Measurements from ENCODE around the gene ATAD3B. TPM values are rescaled to one million over a fixed set of nuclear protein-coding genes. Genes with fewer than 3 reads are reported as not detected.

Gene ATAD3B
- total and polyA plus RNA-seq, 2 of the 4 experiments (the other 2 are of a cell fraction) = 13.8 to 29.0 TPM

GRCh38 chr1:1435106-1435903 lies 36.3 kb upstream of the ATAD3B start, which contains the start of gene VWA1:
VWA1 (plus strand) TSS chr1:1435690; CDS start chr1:1435749, 59 bp downstream.
- ChIA-PET POLR2A (ENCODE audit: unreplicated experiment) (no interaction called here), CTCF (no interaction called here)
- ATAC-seq (ENCODE audit: low read depth) = peak; percentile 95
- H2AK5ac ChIP-seq (ENCODE audit: low read depth, low read length) = peak within 1 kb of the TSS; percentile 86
- TF ChIP-seq MAZ (IDR thresholded peaks at IDR 0.05; ENCODE audit: borderline replicate concordance, low read depth, low read length) = peak; percentile 48; the same call in 1 of the 2 replicates
- TF ChIP-seq RFX5 (IDR thresholded peaks at IDR 0.05; ENCODE audit: low read depth, low read length) = no peak
- no peaks in the 10 kb centered on the region for H3K36me3 ChIP-seq (ENCODE audit: control insufficient read depth, insufficient read depth, low read length)
- H2AK9ac ChIP-seq (replicated peaks; ENCODE audit: low read depth, low read length, poor library complexity) = peak within 1 kb of the TSS; percentile 53
- no peaks in the 10 kb centered on the region for H3K9me3 ChIP-seq (ENCODE audit: control insufficient read depth, insufficient read depth, low read length)
- no peak within 1 kb of the TSS for H3K27ac ChIP-seq (ENCODE audit: insufficient read depth, low read length)
- peak within 1 kb of the TSS; percentile 50; the same call in 1 of the 2 replicates for H3K9ac ChIP-seq (ENCODE audit: low read depth, low read length)
- no peaks in the 10 kb centered on the region for H4K20me1 ChIP-seq (ENCODE audit: insufficient read depth, low read length)
- BruUV-seq (replicated peaks) = no TSS peak
- H2BK120ac ChIP-seq (ENCODE audit: low read depth, low read length) = no peak within 1 kb of the TSS
- peak within 1 kb of the TSS; percentile 65 for H3K4ac ChIP-seq (ENCODE audit: low read depth, low read length)
- H3K14ac ChIP-seq (replicated peaks; ENCODE audit: low read depth, low read length) = no peak within 1 kb of the TSS
- H3K27me3 ChIP-seq (ENCODE audit: control insufficient read depth, insufficient read depth, low read length) = no peaks in the 10 kb centered on the region; the same call in 1 of the 2 replicates
- H3K23ac ChIP-seq (ENCODE audit: low read depth, low read length) = peak within 1 kb of the TSS; percentile 50; the same call in 1 of the 2 replicates
- H3K9me1 ChIP-seq (ENCODE audit: insufficient read depth, low read length) = 0 out of 2 replicates have a peak, but pooled peaks cover 7% of the 10 kb centered on the region
- peak within 1 kb of the TSS; percentile 69 to 75; a peak in 2 of 4 replicates for H4K8ac ChIP-seq (ENCODE audit: low read depth in 2 of 2, low read length in 2 of 2)
- peak within 1 kb of the TSS; percentile 96 for H3K4me2 ChIP-seq (ENCODE audit: low read depth, low read length)
- no peak within 1 kb of the TSS for H2BK5ac ChIP-seq (ENCODE audit: low read depth, low read length, poor library complexity, severe bottlenecking)
- 0 out of 4 replicates have a peak, but pooled peaks cover 0 to 3% of the 10 kb centered on the region in 2 experiments for H3K79me1 ChIP-seq (ENCODE audit: low read depth in 1 of 2, low read length in 2 of 2)
- H3K4me1 ChIP-seq (ENCODE audit: control insufficient read depth, insufficient read depth, low read length) = peaks cover 21% of the 10 kb centered on the region
- H3K56ac ChIP-seq (ENCODE audit: extremely low read depth, insufficient read depth, low read length) = no peak within 1 kb of the TSS
- no peak within 1 kb of the TSS for H2BK20ac ChIP-seq (ENCODE audit: low read depth, low read length)
- WGBS, 2 experiments (ENCODE audit: extremely low coverage in 2 of 2, insufficient read length in 1 of 2) = 26% methylated on average over 32 of the region's 89 CpGs; no CpG with 5 or more reads in 1 of the 2 experiments
- H4K5ac ChIP-seq (ENCODE audit: low read depth, low read length) = peak within 1 kb of the TSS; percentile 92
- in situ Hi-C loops (cut with MboI; ENCODE audit: low sequenced_read_pairs) = no loop called here
- peak within 1 kb of the TSS; percentile 62; the same call in 1 of the 2 replicates for H4K91ac ChIP-seq (ENCODE audit: insufficient read depth, low read depth, low read length)
- H2AFZ ChIP-seq (replicated peaks; ENCODE audit: low read length, poor library complexity) = peak within 1 kb of the TSS; percentile 92
- peak within 1 kb of the TSS; percentile 58 for H3K18ac ChIP-seq (ENCODE audit: low read depth, low read length)
- DNase-seq = peak; percentile 58
- dilution Hi-C loops (cut with HindIII; ENCODE audit: low sequenced_read_pairs, unreplicated experiment) = no loop called here
- no peak within 1 kb of the TSS for H2BK15ac ChIP-seq (ENCODE audit: low read depth, low read length)
- peak within 1 kb of the TSS; percentile 57 for H3K4me3 ChIP-seq (ENCODE audit: insufficient read depth, low read depth, low read length)
- intact Hi-C loops (cut with micrococcal nuclease) = no loop called here
